GM23338 (cell line): ENCODE data around the gene TUBA8. TPM values are rescaled to one million over a fixed set of nuclear protein-coding genes. Genes with fewer than 3 reads are reported as not detected.

Experiments
- ATAC-seq: fragments of 200-7000 bp; cut with Tn5 transposase; 3 replicates; pipeline ENCODE4 v1.9.1; 2020
- DNase-seq: peaks from one replicate; pipeline ENCODE4 v3.0.0-alpha.2; 2015; ENCODE audit warnings: low spot score
- H2AFZ ChIP-seq: fragments of 200-600 bp; sonication (generic); 2 replicates; pipeline ENCODE4 v1.8.0; 2016; ENCODE audit warnings: antibody characterized with exemption, mild to moderate bottlenecking, moderate library complexity
- H3F3A ChIP-seq: fragments of 200-600 bp; sonication (generic); replicated peaks from 2 replicates; pipeline ENCODE4 v1.8.0; 2017; ENCODE audit warnings: antibody characterized with exemption, mixed run types, low read depth
- H3K27ac ChIP-seq: fragments of 200-600 bp; sonication (generic); 2 replicates; pipeline ENCODE4 v1.6.1; 2016; ENCODE audit warnings: low read depth
- H3K27me3 ChIP-seq: fragments of 200-600 bp; sonication (generic); 2 replicates; pipeline ENCODE4 v1.8.0; 2016; ENCODE audit warnings: mild to moderate bottlenecking, mixed run types, moderate library complexity; ENCODE audit not compliant: insufficient read depth
- H3K36me3 ChIP-seq: fragments of 200-600 bp; sonication (generic); 2 replicates; pipeline ENCODE4 v1.8.0; 2016; ENCODE audit warnings: mild to moderate bottlenecking; ENCODE audit not compliant: insufficient read depth
- H3K4me1 ChIP-seq: fragments of 200-600 bp; sonication (generic); 2 replicates; pipeline ENCODE4 v1.8.0; 2016; ENCODE audit warnings: mild to moderate bottlenecking, moderate library complexity; ENCODE audit not compliant: insufficient read depth
- H3K4me2 ChIP-seq: fragments of 200-600 bp; sonication (generic); 2 replicates; pipeline ENCODE4 v1.7.1; 2017; ENCODE audit warnings: mixed run types
- H3K4me3 ChIP-seq: fragments of 200-600 bp; sonication (generic); 2 replicates; pipeline ENCODE4 v1.6.1; 2016; ENCODE audit warnings: mixed run types
- H3K79me2 ChIP-seq: fragments of 200-600 bp; sonication (generic); replicated peaks from 2 replicates; pipeline ENCODE4 v1.8.0; 2017; ENCODE audit warnings: mild to moderate bottlenecking; ENCODE audit not compliant: insufficient read depth
- H3K9me2 ChIP-seq: fragments of 200-600 bp; sonication (generic); 2 replicates; pipeline ENCODE4 v1.8.0; 2017; ENCODE audit not compliant: insufficient read depth
- H4K20me1 ChIP-seq: fragments of 200-600 bp; sonication (generic); replicated peaks from 2 replicates; pipeline ENCODE4 v1.8.0; 2017; ENCODE audit warnings: mild to moderate bottlenecking; ENCODE audit not compliant: insufficient read depth
- H3K27ac Mint-ChIP-seq: 2 replicates; pipeline ENCODE4 v1.8.0; 2020; ENCODE audit warnings: inconsistent platforms, mild to moderate bottlenecking, moderate library complexity, mixed read lengths
- H3K27me3 Mint-ChIP-seq: 3 replicates; pipeline ENCODE4 v1.8.0; 2022; ENCODE audit warnings: low read depth, mild to moderate bottlenecking, moderate library complexity, mixed read lengths, inconsistent platforms; ENCODE audit not compliant: insufficient read depth, poor library complexity
- H3K36me3 Mint-ChIP-seq: 3 replicates; pipeline ENCODE4 v1.8.0; 2021; ENCODE audit warnings: low read depth, mild to moderate bottlenecking, inconsistent platforms, moderate library complexity, mixed read lengths
- H3K4me1 Mint-ChIP-seq: 3 replicates; pipeline ENCODE4 v1.8.0; 2020; ENCODE audit warnings: mild to moderate bottlenecking, inconsistent platforms, mixed read lengths
- H3K4me3 Mint-ChIP-seq: 3 replicates; pipeline ENCODE4 v1.8.0; 2021; ENCODE audit warnings: moderate library complexity, mild to moderate bottlenecking, inconsistent platforms, mixed read lengths
- H3K9me3 Mint-ChIP-seq: 3 replicates; pipeline ENCODE4 v1.8.0; 2020; ENCODE audit warnings: moderate library complexity, mild to moderate bottlenecking, inconsistent platforms, mixed read lengths
- CREB1 ChIP-seq: fragments of 250-450 bp; sonication (Bioruptor Pico); IDR thresholded peaks from 2 replicates; pipeline ENCODE4 v1.5.0; 2020; ENCODE audit warnings: low read depth, mild to moderate bottlenecking, moderate library complexity
- CTCF ChIP-seq, 2 experiments: fragments of 200-600 bp in 1 of 2; sonication (generic) in 1 of 2; conservative IDR thresholded peaks; 2 replicates each; pipeline versions ENCODE4 v1.5.1 to v1.6.1; 2016 to 2017; ENCODE audit warnings: antibody characterized with exemption in 2 of 2, low read depth in 2 of 2, mild to moderate bottlenecking in 2 of 2, moderate library complexity in 1 of 2
- EZH2 ChIP-seq: fragments of 200-600 bp; sonication (generic); IDR thresholded peaks from one replicate; pipeline ENCODE4 v1.8.0; 2017; ENCODE audit warnings: antibody characterized with exemption, mild to moderate bottlenecking, low read depth; ENCODE audit not compliant: unreplicated experiment
- POLR2AphosphoS5 ChIP-seq: IDR thresholded peaks from 2 replicates; pipeline ENCODE4 v1.6.1; 2016; ENCODE audit warnings: antibody characterized with exemption, low read depth
- ZNF114 ChIP-seq: fragments of 250-450 bp; sonication (Bioruptor Pico); IDR thresholded peaks from 2 replicates; pipeline ENCODE4 v1.5.0; 2020; ENCODE audit warnings: mild to moderate bottlenecking, moderate library complexity
- polyA plus RNA-seq: library from polyadenylated mRNA; unstranded; fragments of >200 nt; fragmentation: Nextera tagmentation; extraction: Ambion mirVana; gene quantifications from 2 replicates; pipeline ENCODE4 v1.2.1, GENCODE V29; 2016
- total RNA-seq: library from RNA; depleted of rRNA; stranded (reverse); fragments of >200 nt; shearing (Covaris generic); gene quantifications from 2 replicates; pipeline ENCODE4 v1.2.3, GENCODE V29; 2014
- TF ChIP-seq, protein P1 (sequence below): fragments of 250-450 bp; sonication (Bioruptor Pico); IDR thresholded peaks from 2 replicates; pipeline ENCODE4 v1.5.0; 2020; ENCODE audit warnings: mild to moderate bottlenecking, moderate library complexity

TUBA8 gene
- total and polyA plus RNA-seq, 2 experiments from 2014 or later: 0.31 to 0.48 TPM

DNA sequence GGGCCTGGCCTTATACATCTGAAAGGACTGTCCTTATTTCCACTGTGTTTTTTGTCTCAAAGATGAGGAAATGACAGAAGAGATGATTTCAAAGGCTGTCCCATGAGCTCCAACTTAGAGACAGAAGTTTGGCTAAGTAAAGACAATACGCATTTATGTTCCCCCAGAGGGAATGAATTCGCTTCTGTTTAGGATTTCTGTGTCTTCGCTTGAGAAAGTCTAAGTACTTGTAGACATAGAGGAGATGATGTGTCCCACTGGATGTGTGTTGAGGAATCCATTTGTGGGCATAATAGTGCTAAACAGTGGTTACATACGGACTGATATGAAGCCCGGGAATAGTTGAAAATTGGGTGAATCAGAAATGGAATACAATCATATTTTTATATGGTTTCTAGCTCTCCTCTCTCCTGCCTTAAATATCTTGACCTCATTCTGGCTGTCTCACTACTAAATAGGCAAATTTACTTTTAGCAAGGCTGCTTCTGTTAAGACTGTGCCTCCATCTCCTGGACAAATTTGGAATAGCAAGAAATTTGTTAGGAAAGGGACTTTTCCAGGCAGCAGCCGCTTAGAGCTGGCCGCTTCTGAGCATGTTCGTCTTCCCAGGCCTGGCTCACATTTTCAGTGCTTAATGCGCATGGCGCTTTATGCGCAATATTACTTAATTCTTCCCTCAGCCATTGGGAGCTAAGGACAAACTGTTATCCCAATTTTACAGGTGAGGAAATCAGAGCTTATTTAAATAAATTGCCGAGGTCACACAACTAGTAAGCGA lies 34.7 kb upstream of the TUBA8 start:
- Mint-ChIP-seq H3K27ac (no peak overlapping the region), H3K36me3 (peaks cover 23% of the 10 kb centered on the region), H3K27me3 (peaks cover 5% of the 10 kb centered on the region), H3K9me3 (no peaks in the 10 kb centered on the region), H3K4me3 (peak overlapping the region; percentile 55; the same call in 2 of the 3 replicates), H3K4me1 (peaks cover 16% of the 10 kb centered on the region)
- no peak overlapping the region for H2AFZ ChIP-seq
- ATAC-seq: peak; percentile 4; the same call in 2 of the 3 replicates
- TF ChIP-seq CREB1 (CRISPR knock-in tag): no peak
- peak; percentile 74 to 90 for TF ChIP-seq CTCF (conservative IDR thresholded peaks at IDR 0.05; ENCODE audit: low read depth in 2 of 2)
- H3K27ac ChIP-seq: no peak overlapping the region
- H3K9me2 ChIP-seq: no peaks in the 10 kb centered on the region
- H3K4me1 ChIP-seq: peaks cover 12% of the 10 kb centered on the region; the same call in 1 of the 2 replicates
- H4K20me1 ChIP-seq: peaks cover 3% of the 10 kb centered on the region; the same call in 1 of the 2 replicates
- peaks cover 29% of the 10 kb centered on the region for H3K79me2 ChIP-seq
- peak; percentile 94 for DNase-seq
- H3K4me2 ChIP-seq: no peak overlapping the region
- H3K27me3 ChIP-seq: no peaks in the 10 kb centered on the region
- H3K4me3 ChIP-seq: no peak overlapping the region
- H3F3A ChIP-seq: no peaks in the 10 kb centered on the region
- H3K36me3 ChIP-seq: peaks cover 14% of the 10 kb centered on the region

DNA sequence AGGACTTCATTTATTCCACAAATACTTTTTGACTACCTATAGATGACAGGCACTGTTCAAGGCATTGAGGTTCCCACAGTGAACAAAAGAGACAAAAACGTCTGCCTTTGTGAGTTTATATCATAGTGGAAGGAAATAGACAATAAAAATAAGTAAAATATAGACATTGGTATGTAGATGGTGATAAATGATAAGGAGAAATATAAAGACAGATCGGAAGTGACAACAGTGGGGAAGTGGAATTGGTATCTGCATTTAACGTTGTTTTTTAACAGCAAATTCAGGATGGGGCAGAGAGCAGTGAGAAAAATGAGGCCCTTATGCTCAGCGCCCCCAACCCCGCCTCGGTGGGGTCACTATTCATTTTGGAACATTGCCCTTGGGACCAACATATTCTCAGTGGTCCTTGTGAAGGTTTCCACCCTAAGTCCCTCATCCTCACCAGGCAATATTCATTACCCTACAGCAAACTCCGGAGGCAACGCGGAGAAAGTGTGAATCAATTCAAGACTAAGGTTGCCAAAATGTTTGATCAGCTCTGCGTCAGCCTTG lies 33.4 kb upstream of the TUBA8 start:
- peaks cover 35% of the 10 kb centered on the region for H3K36me3 Mint-ChIP-seq
- H3K27ac Mint-ChIP-seq: peak overlapping the region; percentile 89
- H3K79me2 ChIP-seq: peaks cover 40% of the 10 kb centered on the region
- no peak overlapping the region for H3K27ac ChIP-seq
- H3K4me1 ChIP-seq: peaks cover 12% of the 10 kb centered on the region; the same call in 1 of the 2 replicates
- ATAC-seq (no peak), DNase-seq (no peak)
- no peaks in the 10 kb centered on the region for H3K9me2 ChIP-seq
- H3K4me3 Mint-ChIP-seq: peak overlapping the region; percentile 95
- H3K4me1 Mint-ChIP-seq: peaks cover 16% of the 10 kb centered on the region
- peaks cover 5% of the 10 kb centered on the region for H3K27me3 Mint-ChIP-seq
- H3K9me3 Mint-ChIP-seq: no peaks in the 10 kb centered on the region
- peak overlapping the region; percentile 83 for H2AFZ ChIP-seq
- peaks cover 9% of the 10 kb centered on the region; the same call in 1 of the 2 replicates for H4K20me1 ChIP-seq
- peak overlapping the region; percentile 88 for H3K4me2 ChIP-seq
- no peak for TF ChIP-seq POLR2AphosphoS5
- no peak for TF ChIP-seq ZNF114 (CRISPR knock-in tag)
- TF ChIP-seq, protein P1, sequence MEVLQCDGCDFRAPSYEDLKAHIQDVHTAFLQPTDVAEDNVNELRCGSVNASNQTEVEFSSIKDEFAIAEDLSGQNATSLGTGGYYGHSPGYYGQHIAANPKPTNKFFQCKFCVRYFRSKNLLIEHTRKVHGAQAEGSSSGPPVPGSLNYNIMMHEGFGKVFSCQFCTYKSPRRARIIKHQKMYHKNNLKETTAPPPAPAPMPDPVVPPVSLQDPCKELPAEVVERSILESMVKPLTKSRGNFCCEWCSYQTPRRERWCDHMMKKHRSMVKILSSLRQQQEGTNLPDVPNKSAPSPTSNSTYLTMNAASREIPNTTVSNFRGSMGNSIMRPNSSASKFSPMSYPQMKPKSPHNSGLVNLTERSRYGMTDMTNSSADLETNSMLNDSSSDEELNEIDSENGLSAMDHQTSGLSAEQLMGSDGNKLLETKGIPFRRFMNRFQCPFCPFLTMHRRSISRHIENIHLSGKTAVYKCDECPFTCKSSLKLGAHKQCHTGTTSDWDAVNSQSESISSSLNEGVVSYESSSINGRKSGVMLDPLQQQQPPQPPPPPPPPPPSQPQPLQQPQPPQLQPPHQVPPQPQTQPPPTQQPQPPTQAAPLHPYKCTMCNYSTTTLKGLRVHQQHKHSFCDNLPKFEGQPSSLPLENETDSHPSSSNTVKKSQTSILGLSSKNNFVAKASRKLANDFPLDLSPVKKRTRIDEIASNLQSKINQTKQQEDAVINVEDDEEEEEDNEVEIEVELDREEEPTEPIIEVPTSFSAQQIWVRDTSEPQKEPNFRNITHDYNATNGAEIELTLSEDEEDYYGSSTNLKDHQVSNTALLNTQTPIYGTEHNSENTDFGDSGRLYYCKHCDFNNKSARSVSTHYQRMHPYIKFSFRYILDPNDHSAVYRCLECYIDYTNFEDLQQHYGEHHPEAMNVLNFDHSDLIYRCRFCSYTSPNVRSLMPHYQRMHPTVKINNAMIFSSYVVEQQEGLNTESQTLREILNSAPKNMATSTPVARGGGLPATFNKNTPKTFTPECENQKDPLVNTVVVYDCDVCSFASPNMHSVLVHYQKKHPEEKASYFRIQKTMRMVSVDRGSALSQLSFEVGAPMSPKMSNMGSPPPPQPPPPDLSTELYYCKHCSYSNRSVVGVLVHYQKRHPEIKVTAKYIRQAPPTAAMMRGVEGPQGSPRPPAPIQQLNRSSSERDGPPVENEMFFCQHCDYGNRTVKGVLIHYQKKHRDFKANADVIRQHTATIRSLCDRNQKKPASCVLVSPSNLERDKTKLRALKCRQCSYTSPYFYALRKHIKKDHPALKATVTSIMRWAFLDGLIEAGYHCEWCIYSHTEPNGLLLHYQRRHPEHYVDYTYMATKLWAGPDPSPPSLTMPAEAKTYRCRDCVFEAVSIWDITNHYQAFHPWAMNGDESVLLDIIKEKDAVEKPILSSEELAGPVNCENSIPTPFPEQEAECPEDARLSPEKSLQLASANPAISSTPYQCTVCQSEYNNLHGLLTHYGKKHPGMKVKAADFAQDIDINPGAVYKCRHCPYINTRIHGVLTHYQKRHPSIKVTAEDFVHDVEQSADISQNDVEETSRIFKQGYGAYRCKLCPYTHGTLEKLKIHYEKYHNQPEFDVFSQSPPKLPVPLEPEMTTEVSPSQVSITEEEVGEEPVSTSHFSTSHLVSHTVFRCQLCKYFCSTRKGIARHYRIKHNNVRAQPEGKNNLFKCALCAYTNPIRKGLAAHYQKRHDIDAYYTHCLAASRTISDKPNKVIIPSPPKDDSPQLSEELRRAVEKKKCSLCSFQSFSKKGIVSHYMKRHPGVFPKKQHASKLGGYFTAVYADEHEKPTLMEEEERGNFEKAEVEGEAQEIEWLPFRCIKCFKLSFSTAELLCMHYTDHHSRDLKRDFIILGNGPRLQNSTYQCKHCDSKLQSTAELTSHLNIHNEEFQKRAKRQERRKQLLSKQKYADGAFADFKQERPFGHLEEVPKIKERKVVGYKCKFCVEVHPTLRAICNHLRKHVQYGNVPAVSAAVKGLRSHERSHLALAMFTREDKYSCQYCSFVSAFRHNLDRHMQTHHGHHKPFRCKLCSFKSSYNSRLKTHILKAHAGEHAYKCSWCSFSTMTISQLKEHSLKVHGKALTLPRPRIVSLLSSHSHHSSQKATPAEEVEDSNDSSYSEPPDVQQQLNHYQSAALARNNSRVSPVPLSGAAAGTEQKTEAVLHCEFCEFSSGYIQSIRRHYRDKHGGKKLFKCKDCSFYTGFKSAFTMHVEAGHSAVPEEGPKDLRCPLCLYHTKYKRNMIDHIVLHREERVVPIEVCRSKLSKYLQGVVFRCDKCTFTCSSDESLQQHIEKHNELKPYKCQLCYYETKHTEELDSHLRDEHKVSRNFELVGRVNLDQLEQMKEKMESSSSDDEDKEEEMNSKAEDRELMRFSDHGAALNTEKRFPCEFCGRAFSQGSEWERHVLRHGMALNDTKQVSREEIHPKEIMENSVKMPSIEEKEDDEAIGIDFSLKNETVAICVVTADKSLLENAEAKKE (CRISPR knock-in tag): no peak
- TF ChIP-seq EZH2: no peak
- no peaks in the 10 kb centered on the region for H3K27me3 ChIP-seq
- peaks cover 14% of the 10 kb centered on the region for H3K36me3 ChIP-seq
- peak overlapping the region; percentile 97 for H3K4me3 ChIP-seq
- H3F3A ChIP-seq: no peaks in the 10 kb centered on the region
